GM23338 (cell line): Measurements from ENCODE around the gene WWOX. TPM values are rescaled to one million over a fixed set of nuclear protein-coding genes. Genes with fewer than 3 reads are reported as not detected.

ENCODE experiments used
- ATAC-seq: fragments of 200-7000 bp; cut with Tn5 transposase; 3 replicates; pipeline ENCODE4 v1.9.1; 2020
- DNase-seq: peaks from one replicate; pipeline ENCODE4 v3.0.0-alpha.2; 2015; ENCODE audit warnings: low spot score
- H2AFZ ChIP-seq: fragments of 200-600 bp; sonication (generic); 2 replicates; pipeline ENCODE4 v1.8.0; 2016; ENCODE audit warnings: antibody characterized with exemption, mild to moderate bottlenecking, moderate library complexity
- H3F3A ChIP-seq: fragments of 200-600 bp; sonication (generic); replicated peaks from 2 replicates; pipeline ENCODE4 v1.8.0; 2017; ENCODE audit warnings: antibody characterized with exemption, mixed run types, low read depth
- H3K27ac ChIP-seq: fragments of 200-600 bp; sonication (generic); 2 replicates; pipeline ENCODE4 v1.6.1; 2016; ENCODE audit warnings: low read depth
- H3K27me3 ChIP-seq: fragments of 200-600 bp; sonication (generic); 2 replicates; pipeline ENCODE4 v1.8.0; 2016; ENCODE audit warnings: mild to moderate bottlenecking, mixed run types, moderate library complexity; ENCODE audit not compliant: insufficient read depth
- H3K36me3 ChIP-seq: fragments of 200-600 bp; sonication (generic); 2 replicates; pipeline ENCODE4 v1.8.0; 2016; ENCODE audit warnings: mild to moderate bottlenecking; ENCODE audit not compliant: insufficient read depth
- H3K4me1 ChIP-seq: fragments of 200-600 bp; sonication (generic); 2 replicates; pipeline ENCODE4 v1.8.0; 2016; ENCODE audit warnings: mild to moderate bottlenecking, moderate library complexity; ENCODE audit not compliant: insufficient read depth
- H3K4me2 ChIP-seq: fragments of 200-600 bp; sonication (generic); 2 replicates; pipeline ENCODE4 v1.7.1; 2017; ENCODE audit warnings: mixed run types
- H3K4me3 ChIP-seq: fragments of 200-600 bp; sonication (generic); 2 replicates; pipeline ENCODE4 v1.6.1; 2016; ENCODE audit warnings: mixed run types
- H3K79me2 ChIP-seq: fragments of 200-600 bp; sonication (generic); replicated peaks from 2 replicates; pipeline ENCODE4 v1.8.0; 2017; ENCODE audit warnings: mild to moderate bottlenecking; ENCODE audit not compliant: insufficient read depth
- H3K9me2 ChIP-seq: fragments of 200-600 bp; sonication (generic); 2 replicates; pipeline ENCODE4 v1.8.0; 2017; ENCODE audit not compliant: insufficient read depth
- H4K20me1 ChIP-seq: fragments of 200-600 bp; sonication (generic); replicated peaks from 2 replicates; pipeline ENCODE4 v1.8.0; 2017; ENCODE audit warnings: mild to moderate bottlenecking; ENCODE audit not compliant: insufficient read depth
- H3K27ac Mint-ChIP-seq: 2 replicates; pipeline ENCODE4 v1.8.0; 2020; ENCODE audit warnings: inconsistent platforms, mild to moderate bottlenecking, moderate library complexity, mixed read lengths
- H3K27me3 Mint-ChIP-seq: 3 replicates; pipeline ENCODE4 v1.8.0; 2022; ENCODE audit warnings: low read depth, mild to moderate bottlenecking, moderate library complexity, mixed read lengths, inconsistent platforms; ENCODE audit not compliant: insufficient read depth, poor library complexity
- H3K36me3 Mint-ChIP-seq: 3 replicates; pipeline ENCODE4 v1.8.0; 2021; ENCODE audit warnings: low read depth, mild to moderate bottlenecking, inconsistent platforms, moderate library complexity, mixed read lengths
- H3K4me1 Mint-ChIP-seq: 3 replicates; pipeline ENCODE4 v1.8.0; 2020; ENCODE audit warnings: mild to moderate bottlenecking, inconsistent platforms, mixed read lengths
- H3K4me3 Mint-ChIP-seq: 3 replicates; pipeline ENCODE4 v1.8.0; 2021; ENCODE audit warnings: moderate library complexity, mild to moderate bottlenecking, inconsistent platforms, mixed read lengths
- H3K9me3 Mint-ChIP-seq: 3 replicates; pipeline ENCODE4 v1.8.0; 2020; ENCODE audit warnings: moderate library complexity, mild to moderate bottlenecking, inconsistent platforms, mixed read lengths
- CREB1 ChIP-seq: fragments of 250-450 bp; sonication (Bioruptor Pico); IDR thresholded peaks from 2 replicates; pipeline ENCODE4 v1.5.0; 2020; ENCODE audit warnings: low read depth, mild to moderate bottlenecking, moderate library complexity
- JUNB ChIP-seq: IDR thresholded peaks from one replicate; pipeline ENCODE4 v1.6.1; 2016; ENCODE audit warnings: antibody characterized with exemption; ENCODE audit not compliant: unreplicated experiment
- NANOG ChIP-seq: IDR thresholded peaks from 2 replicates; pipeline ENCODE4 v1.6.1; 2016; ENCODE audit warnings: antibody characterized with exemption, borderline replicate concordance
- POLR2AphosphoS5 ChIP-seq: IDR thresholded peaks from 2 replicates; pipeline ENCODE4 v1.6.1; 2016; ENCODE audit warnings: antibody characterized with exemption, low read depth
- REST ChIP-seq: IDR thresholded peaks from one replicate; pipeline ENCODE4 v1.6.1; 2018; ENCODE audit warnings: antibody characterized with exemption; ENCODE audit not compliant: unreplicated experiment
- ZNF114 ChIP-seq: fragments of 250-450 bp; sonication (Bioruptor Pico); IDR thresholded peaks from 2 replicates; pipeline ENCODE4 v1.5.0; 2020; ENCODE audit warnings: mild to moderate bottlenecking, moderate library complexity
- ZNF462 ChIP-seq: fragments of 250-450 bp; sonication (Bioruptor Pico); IDR thresholded peaks from 2 replicates; pipeline ENCODE4 v1.5.0; 2020; ENCODE audit warnings: mild to moderate bottlenecking, moderate library complexity
- polyA plus RNA-seq: library from polyadenylated mRNA; unstranded; fragments of >200 nt; fragmentation: Nextera tagmentation; extraction: Ambion mirVana; gene quantifications from 2 replicates; pipeline ENCODE4 v1.2.1, GENCODE V29; 2016
- total RNA-seq: library from RNA; depleted of rRNA; stranded (reverse); fragments of >200 nt; shearing (Covaris generic); gene quantifications from 2 replicates; pipeline ENCODE4 v1.2.3, GENCODE V29; 2014

The WWOX gene
- total and polyA plus RNA-seq, 2 experiments from 2014 or later = 10.0 to 19.3 TPM

DNA sequence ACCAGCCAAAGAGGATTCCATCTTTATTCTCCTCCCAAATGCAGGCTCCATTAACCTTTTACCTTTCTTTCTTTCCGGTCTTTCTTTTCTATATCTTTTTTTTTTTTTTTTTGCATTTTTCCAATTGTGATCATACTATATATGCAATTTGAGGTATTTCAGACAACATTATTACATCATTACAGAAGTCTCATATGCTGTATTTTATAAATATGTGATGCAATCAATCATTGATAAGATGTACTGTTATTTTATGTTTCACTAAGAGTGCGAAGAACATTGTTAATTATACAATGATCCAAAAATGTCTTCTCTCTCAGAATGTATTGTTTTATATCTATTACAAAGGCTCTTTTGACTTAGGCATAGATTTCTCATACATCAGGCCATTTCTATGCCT, 683.1 kb downstream of the WWOX start:
- Mint-ChIP-seq H3K9me3 (no peaks in the 10 kb centered on the region), H3K27me3 (peaks cover 5% of the 10 kb centered on the region), H3K36me3 (no peaks in the 10 kb centered on the region), H3K4me1 (peaks cover 5% of the 10 kb centered on the region; the same call in 2 of the 3 replicates), H3K4me3 (no peak overlapping the region), H3K27ac (no peak overlapping the region)
- Histone ChIP-seq H3K4me3 (no peak overlapping the region), H2AFZ (no peak overlapping the region), H3K27ac (no peak overlapping the region), H3K79me2 (no peaks in the 10 kb centered on the region), H4K20me1 (no peaks in the 10 kb centered on the region), H3K4me2 (no peak overlapping the region), H3K27me3 (no peaks in the 10 kb centered on the region), H3K36me3 (no peaks in the 10 kb centered on the region), H3K4me1 (no peaks in the 10 kb centered on the region), H3F3A (no peaks in the 10 kb centered on the region), H3K9me2 (peaks cover 11% of the 10 kb centered on the region; the same call in 1 of the 2 replicates)
- DNase-seq (no peak), ATAC-seq (no peak)
- no peak for TF ChIP-seq ZNF462 (CRISPR knock-in tag)
- no peak for TF ChIP-seq ZNF114
- no peak for TF ChIP-seq JUNB
- TF ChIP-seq NANOG = no peak
- no peak for TF ChIP-seq CREB1 (CRISPR knock-in tag)
- no peak for TF ChIP-seq REST
- no peak for TF ChIP-seq POLR2AphosphoS5
